Measurements from ENCODE around the gene ITPR1.
A peak's percentile ranks its signal among the peaks of the same experiment; 100 is the strongest.
"Not testable (repeated sequence)": the region's sequence is repeated elsewhere in the genome, so short reads cannot be mapped to it uniquely, and the experiment has no call there.

ITPR1 gene

GRCh38 chr3:4758957-4759656 lies 266.0 kb downstream of the ITPR1 start:
- no peaks in the 10 kb centered on the region for H3K27me3 ChIP-seq (ENCODE audit: insufficient read depth, poor library complexity, severe bottlenecking)
- peak overlapping the region; percentile 28 for H3K27ac ChIP-seq (replicated peaks)
- TF ChIP-seq POLR2AphosphoS5 (IDR thresholded peaks at IDR 0.05; ENCODE audit: low read depth) (no peak), REST (IDR thresholded peaks at IDR 0.05; ENCODE audit: insufficient replicate concordance, low read depth) (no peak), GABPA (IDR thresholded peaks at IDR 0.05; ENCODE audit: low read depth) (no peak), SPI1 (IDR thresholded peaks at IDR 0.05; ENCODE audit: borderline replicate concordance, low read depth) (no peak), CTCF (IDR thresholded peaks at IDR 0.05; ENCODE audit: insufficient read depth, low read length) (no peak)
- no peak overlapping the region for H3K4me3 ChIP-seq (replicated peaks; ENCODE audit: insufficient read depth, low read length)
- peak in 1 of 2 experiments; percentile 29 for DNase-seq (ENCODE audit: low read depth in 1 of 2, low spot score in 1 of 2)

GRCh38 chr3:4759689-4760312 lies 266.7 kb downstream of the ITPR1 start:
- no peak overlapping the region for H3K4me3 ChIP-seq (replicated peaks; ENCODE audit: insufficient read depth, low read length)
- TF ChIP-seq SPI1 (IDR thresholded peaks at IDR 0.05; ENCODE audit: borderline replicate concordance, low read depth) (peak; percentile 20; the same call in 1 of the 2 replicates), GABPA (IDR thresholded peaks at IDR 0.05; ENCODE audit: low read depth) (no peak)
- DNase-seq (ENCODE audit: low read depth in 1 of 2, low spot score in 1 of 2), result peak in 1 of 2 experiments; percentile 20
- peak overlapping the region; percentile 28; the same call in 1 of the 2 replicates for H3K27ac ChIP-seq (replicated peaks)
- no peaks in the 10 kb centered on the region for H3K27me3 ChIP-seq (ENCODE audit: insufficient read depth, poor library complexity, severe bottlenecking)

GRCh38 chr3:4761759-4762158 lies 268.6 kb downstream of the ITPR1 start:
- Histone ChIP-seq H3K27me3 (ENCODE audit: insufficient read depth, poor library complexity, severe bottlenecking) (no peaks in the 10 kb centered on the region), H3K4me3 (replicated peaks; ENCODE audit: insufficient read depth, low read length) (no peak overlapping the region), H3K27ac (replicated peaks) (no peak overlapping the region)
- no peak for TF ChIP-seq GABPA (IDR thresholded peaks at IDR 0.05; ENCODE audit: low read depth)
- TF ChIP-seq POLR2AphosphoS5 (IDR thresholded peaks at IDR 0.05; ENCODE audit: low read depth), result no peak
- TF ChIP-seq SPI1 (IDR thresholded peaks at IDR 0.05; ENCODE audit: borderline replicate concordance, low read depth), result no peak
- TF ChIP-seq CTCF (IDR thresholded peaks at IDR 0.05; ENCODE audit: insufficient read depth, low read length), result no peak
- no peak for TF ChIP-seq REST (IDR thresholded peaks at IDR 0.05; ENCODE audit: insufficient replicate concordance, low read depth)
- DNase-seq (ENCODE audit: low read depth in 1 of 2, low spot score in 1 of 2), result no peak

- not testable (repeated sequence) for H3K4me3 ChIP-seq (replicated peaks; ENCODE audit: insufficient read depth, low read length); DNase-seq (ENCODE audit: low read depth in 1 of 2, low spot score in 1 of 2); H3K27me3 ChIP-seq (ENCODE audit: insufficient read depth, poor library complexity, severe bottlenecking); H3K27ac ChIP-seq (replicated peaks)
These were observed 269.5 kb downstream of the ITPR1 start for GRCh38 chr3:4762481-4763230.

Data from HL-60 (cell line).